GM12892 (cell line): Measurements from ENCODE around the gene NID1.

Experiments used
- POLR2A ChIP-seq: IDR thresholded peaks from 2 replicates; pipeline ENCODE4 v1.6.1; 2011; ENCODE audit warnings: low read depth, low read length, control low read depth
- TAF1 ChIP-seq: IDR thresholded peaks from 2 replicates; pipeline ENCODE4 v1.6.1; 2011; ENCODE audit warnings: low read depth, mild to moderate bottlenecking, control low read depth, low read length, borderline replicate concordance

- TF ChIP-seq POLR2A (peak; percentile 62; the same call in 1 of the 2 replicates), TAF1 (no peak)
Observed at GRCh38 chr1:236066828-236067386, 2.0 kb upstream of the NID1 start.
